Activated B cell treated with CpG ODN at 0.5 μM for 24 hours (primary cell): ENCODE results near the gene RFT1. TPM values are rescaled to one million over a fixed set of nuclear protein-coding genes. Genes with fewer than 3 reads are reported as not detected.
A peak's percentile ranks its signal among the peaks of the same experiment; 100 is the strongest.

Experiments used
- ATAC-seq: fragments of 200-7000 bp; cut with Tn5 transposase; one replicate; pipeline ENCODE4 v1.10.0; 2021; ENCODE audit warnings: low read depth, mild to moderate bottlenecking, moderate library complexity
- CTCF ChIA-PET: fragments of 350-600 bp; sonication (Branson Sonifier 250); formaldehyde crosslinking; loops from one replicate; lab custom pipeline; 2021; ENCODE audit warnings: antibody characterized with exemption; lab: Charles Lee
- POLR2A ChIA-PET: fragments of 350-600 bp; sonication (Branson Sonifier 250); formaldehyde crosslinking; loops from one replicate; lab custom pipeline; 2021; ENCODE audit warnings: antibody characterized with exemption; lab: Charles Lee
- DNase-seq: peaks from one replicate; pipeline ENCODE4 v3.0.0; 2022
- H3K27ac Mint-ChIP-seq: one replicate; pipeline ENCODE4 v1.8.0; 2020; ENCODE audit warnings: mixed read lengths
- H3K27me3 Mint-ChIP-seq: one replicate; pipeline ENCODE4 v1.8.0; 2021; ENCODE audit warnings: mixed read lengths
- H3K36me3 Mint-ChIP-seq: one replicate; pipeline ENCODE4 v1.8.0; 2021; ENCODE audit warnings: low read depth, mixed read lengths
- H3K4me1 Mint-ChIP-seq: one replicate; pipeline ENCODE4 v1.8.0; 2021; ENCODE audit warnings: mixed read lengths
- H3K4me3 Mint-ChIP-seq: one replicate; pipeline ENCODE4 v1.8.0; 2020; ENCODE audit warnings: mild to moderate bottlenecking, mixed read lengths
- H3K9me3 Mint-ChIP-seq: one replicate; pipeline ENCODE4 v1.8.0; 2020; ENCODE audit warnings: mixed read lengths
- intact Hi-C: fragments of 100-400 bp; cut with micrococcal nuclease; formaldehyde crosslinking; loops from one replicate; pipeline ENCODE4 v1.15.1; 2024
- total RNA-seq: library from RNA; stranded (reverse); gene quantifications from 2 replicates; pipeline ENCODE4 v1.2.3, GENCODE V29; 2022
- TF ChIP-seq, protein P1 (sequence below): fragments of 200-600 bp; IDR thresholded peaks from one replicate; pipeline ENCODE4 v1.8.0; 2022; ENCODE audit warnings: antibody characterized with exemption, mild to moderate bottlenecking

RFT1 gene, protein sequence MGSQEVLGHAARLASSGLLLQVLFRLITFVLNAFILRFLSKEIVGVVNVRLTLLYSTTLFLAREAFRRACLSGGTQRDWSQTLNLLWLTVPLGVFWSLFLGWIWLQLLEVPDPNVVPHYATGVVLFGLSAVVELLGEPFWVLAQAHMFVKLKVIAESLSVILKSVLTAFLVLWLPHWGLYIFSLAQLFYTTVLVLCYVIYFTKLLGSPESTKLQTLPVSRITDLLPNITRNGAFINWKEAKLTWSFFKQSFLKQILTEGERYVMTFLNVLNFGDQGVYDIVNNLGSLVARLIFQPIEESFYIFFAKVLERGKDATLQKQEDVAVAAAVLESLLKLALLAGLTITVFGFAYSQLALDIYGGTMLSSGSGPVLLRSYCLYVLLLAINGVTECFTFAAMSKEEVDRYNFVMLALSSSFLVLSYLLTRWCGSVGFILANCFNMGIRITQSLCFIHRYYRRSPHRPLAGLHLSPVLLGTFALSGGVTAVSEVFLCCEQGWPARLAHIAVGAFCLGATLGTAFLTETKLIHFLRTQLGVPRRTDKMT
- total RNA-seq = 23.6 TPM in 2 replicates

DNA sequence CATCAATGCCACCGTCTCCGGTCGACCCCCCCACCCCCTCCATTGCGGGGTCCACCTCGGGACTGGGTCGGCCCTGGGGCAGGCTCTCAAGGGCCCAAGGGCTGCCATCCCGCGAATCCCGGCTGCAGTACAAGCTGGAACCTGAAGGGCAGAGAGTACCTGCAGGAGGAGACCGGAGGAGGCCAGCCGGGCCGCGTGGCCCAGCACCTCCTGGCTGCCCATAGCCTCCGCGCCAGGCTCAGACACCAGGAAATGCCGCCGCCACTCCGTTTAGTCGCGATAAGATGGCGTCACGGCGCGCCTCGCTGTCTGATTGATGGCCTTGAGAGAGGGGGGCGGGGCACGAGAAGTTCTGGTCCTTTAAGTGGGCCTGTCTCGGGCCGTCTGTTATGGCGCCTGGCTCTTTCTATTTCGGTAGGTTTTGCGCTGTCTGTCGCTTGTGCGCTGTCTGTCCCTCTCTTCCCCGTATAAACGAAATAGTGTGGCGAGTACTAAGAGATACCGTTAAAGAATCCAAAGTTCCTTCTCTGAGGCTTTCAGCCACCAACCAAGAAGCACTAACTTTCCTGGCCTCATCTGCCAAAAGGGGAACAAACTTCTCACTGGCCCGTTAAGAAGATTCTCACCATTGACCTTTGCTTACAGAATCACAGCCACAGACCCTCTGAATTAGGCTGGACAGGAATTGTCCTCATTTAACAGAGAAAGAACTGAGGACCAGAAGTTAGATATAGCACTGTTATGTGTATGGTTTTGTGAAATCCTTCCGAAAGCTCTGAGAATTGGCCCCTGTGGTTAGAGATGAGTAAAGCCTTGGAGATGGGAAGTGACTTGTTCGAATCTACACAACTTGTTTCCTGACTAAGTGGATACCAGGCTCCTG, at the start of gene RFT1:
Gene RFT1 (minus strand): TSS at position 257 of the 883 bp plus-strand sequence. CDS start 35 bp downstream, at position 222.
- TF ChIP-seq, protein P1, sequence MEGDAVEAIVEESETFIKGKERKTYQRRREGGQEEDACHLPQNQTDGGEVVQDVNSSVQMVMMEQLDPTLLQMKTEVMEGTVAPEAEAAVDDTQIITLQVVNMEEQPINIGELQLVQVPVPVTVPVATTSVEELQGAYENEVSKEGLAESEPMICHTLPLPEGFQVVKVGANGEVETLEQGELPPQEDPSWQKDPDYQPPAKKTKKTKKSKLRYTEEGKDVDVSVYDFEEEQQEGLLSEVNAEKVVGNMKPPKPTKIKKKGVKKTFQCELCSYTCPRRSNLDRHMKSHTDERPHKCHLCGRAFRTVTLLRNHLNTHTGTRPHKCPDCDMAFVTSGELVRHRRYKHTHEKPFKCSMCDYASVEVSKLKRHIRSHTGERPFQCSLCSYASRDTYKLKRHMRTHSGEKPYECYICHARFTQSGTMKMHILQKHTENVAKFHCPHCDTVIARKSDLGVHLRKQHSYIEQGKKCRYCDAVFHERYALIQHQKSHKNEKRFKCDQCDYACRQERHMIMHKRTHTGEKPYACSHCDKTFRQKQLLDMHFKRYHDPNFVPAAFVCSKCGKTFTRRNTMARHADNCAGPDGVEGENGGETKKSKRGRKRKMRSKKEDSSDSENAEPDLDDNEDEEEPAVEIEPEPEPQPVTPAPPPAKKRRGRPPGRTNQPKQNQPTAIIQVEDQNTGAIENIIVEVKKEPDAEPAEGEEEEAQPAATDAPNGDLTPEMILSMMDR = no peak
- peak; percentile 95 for DNase-seq
- Mint-ChIP-seq H3K27ac (peak within 1 kb of the TSS; percentile 97), H3K9me3 (no peaks in the 10 kb centered on the region), H3K27me3 (no peaks in the 10 kb centered on the region), H3K4me1 (peaks cover 27% of the 10 kb centered on the region), H3K4me3 (peak within 1 kb of the TSS; percentile 89), H3K36me3 (peaks cover 14% of the 10 kb centered on the region)
- intact Hi-C loops = loop anchor here (1.0 to 5.0 kb wide), 7 partner anchors 16 to 217 kb away; partner anchors contain the start of genes DCP1A and SFMBT1
- peak; percentile 89 for ATAC-seq
- POLR2A ChIA-PET = interaction anchor here (0.6 to 2.4 kb wide), 12 partner anchors 16 to 66 kb away, joined by 3 to 8 read pairs (median 3); partner anchors contain the start of gene PRKCD
- CTCF ChIA-PET = interaction anchor here (0.6 to 7.9 kb wide), 4 partner anchors 16 to 66 kb away, joined by 3 to 194 read pairs (median 4); partner anchors contain the start of gene PRKCD

DNA sequence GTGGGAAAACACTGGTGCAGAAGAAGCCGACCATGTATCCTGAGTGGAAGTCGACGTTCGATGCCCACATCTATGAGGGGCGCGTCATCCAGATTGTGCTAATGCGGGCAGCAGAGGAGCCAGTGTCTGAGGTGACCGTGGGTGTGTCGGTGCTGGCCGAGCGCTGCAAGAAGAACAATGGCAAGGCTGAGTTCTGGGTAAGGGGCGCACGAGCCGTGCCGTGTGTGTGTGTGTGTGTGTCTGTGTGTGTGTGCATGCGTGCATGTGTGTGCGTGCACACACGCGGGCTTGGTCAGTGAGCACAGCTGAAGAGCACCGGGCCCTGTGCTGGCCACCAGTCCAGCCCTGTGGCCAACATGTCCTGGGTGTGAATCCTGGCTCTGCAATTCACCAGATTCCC, 49.3 kb upstream of the RFT1 start:
- ChIA-PET CTCF (interaction anchor here (1.0 to 1.3 kb wide), 2 partner anchors 14 to 19 kb away, joined by 3 to 5 read pairs; no protein-coding TSS in a partner anchor), POLR2A (interaction anchor here (1.5 to 4.5 kb wide), 3 partner anchors 12 to 48 kb away, joined by 5 to 105 read pairs (median 16); no protein-coding TSS in a partner anchor)
- no peak for ATAC-seq
- Mint-ChIP-seq H3K27me3 (no peaks in the 10 kb centered on the region), H3K9me3 (no peaks in the 10 kb centered on the region), H3K27ac (no peak overlapping the region), H3K36me3 (peaks cover 77% of the 10 kb centered on the region), H3K4me3 (peak overlapping the region; percentile 36), H3K4me1 (peaks cover 64% of the 10 kb centered on the region)
- TF ChIP-seq, protein P1 = no peak
- intact Hi-C loops = no loop called here
- DNase-seq = no peak

DNA sequence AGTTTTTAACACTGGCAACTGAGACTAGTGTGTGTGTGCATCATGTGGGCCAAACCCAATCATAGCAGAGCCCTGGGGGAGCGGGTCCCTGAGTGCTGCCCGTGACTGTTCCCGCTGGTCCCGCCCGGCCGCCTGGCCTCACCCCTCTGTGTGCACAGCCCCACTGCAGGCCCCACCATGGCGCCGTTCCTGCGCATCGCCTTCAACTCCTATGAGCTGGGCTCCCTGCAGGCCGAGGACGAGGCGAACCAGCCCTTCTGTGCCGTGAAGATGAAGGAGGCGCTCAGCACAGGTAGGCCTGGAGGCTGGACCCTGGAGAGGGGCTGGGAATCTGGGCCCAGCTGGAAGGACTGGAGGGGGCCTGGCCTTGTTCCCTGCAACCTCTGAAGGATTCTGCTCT, 48.0 kb upstream of the RFT1 start:
- H3K4me3 Mint-ChIP-seq = no peak overlapping the region
- peaks cover 77% of the 10 kb centered on the region for H3K36me3 Mint-ChIP-seq
- H3K27ac Mint-ChIP-seq = no peak overlapping the region
- H3K9me3 Mint-ChIP-seq = no peaks in the 10 kb centered on the region
- intact Hi-C loops = no loop called here
- DNase-seq = no peak
- TF ChIP-seq, protein P1 = no peak
- CTCF ChIA-PET = no interaction called here
- ATAC-seq = no peak
- POLR2A ChIA-PET = no interaction called here
- H3K4me1 Mint-ChIP-seq = peaks cover 78% of the 10 kb centered on the region
- H3K27me3 Mint-ChIP-seq = no peaks in the 10 kb centered on the region

DNA sequence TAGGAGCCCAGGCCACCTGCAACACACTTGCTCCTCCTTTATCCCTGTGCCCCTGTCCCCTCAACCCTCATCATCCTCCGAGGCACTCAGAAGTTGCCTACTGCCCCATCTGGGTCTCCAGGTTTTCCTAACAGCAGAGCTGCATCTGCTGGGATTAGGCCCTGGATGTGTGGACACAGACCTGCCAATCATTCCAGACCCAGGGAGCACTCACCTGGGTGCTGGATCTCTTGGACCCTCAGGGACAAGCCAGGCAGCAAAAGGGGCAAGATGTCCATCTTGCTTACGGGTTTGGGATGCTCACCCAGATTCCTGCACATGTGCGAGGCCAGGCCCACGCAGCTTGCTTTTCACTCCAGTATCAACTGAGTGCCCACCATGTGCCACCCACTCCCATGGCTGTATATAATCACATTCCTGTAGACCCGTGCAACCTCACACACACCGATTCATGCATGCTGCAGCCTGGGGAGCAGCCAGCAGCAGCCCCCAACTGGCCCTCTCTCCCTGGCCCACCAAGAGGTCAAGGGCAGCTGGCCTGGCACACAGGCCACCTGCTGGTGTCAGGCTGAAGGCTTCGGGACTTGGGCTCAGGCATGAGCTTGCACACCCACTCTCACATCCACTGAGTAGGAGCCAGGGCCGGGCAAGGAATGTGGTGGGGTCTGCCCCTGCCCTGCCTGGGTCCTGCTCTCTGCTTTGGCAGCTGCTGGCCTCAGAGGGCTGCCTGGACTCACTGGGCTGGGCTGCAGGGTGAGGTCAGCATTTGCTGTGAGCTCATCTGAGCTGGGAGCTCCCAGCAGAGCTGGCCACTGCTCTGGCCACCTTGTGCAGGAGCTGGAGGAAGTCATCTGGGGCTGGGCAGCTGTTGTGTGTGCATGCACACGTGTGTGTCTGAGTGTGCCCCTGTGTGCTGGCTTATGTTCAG, 45.6 kb upstream of the RFT1 start:
- CTCF ChIA-PET = interaction anchor here (1.1 kb wide), 1 partner anchor 20 kb away, joined by 3 read pairs; no protein-coding TSS in a partner anchor
- no peak overlapping the region for H3K27ac Mint-ChIP-seq
- intact Hi-C loops = no loop called here

More for the DNA sequence above, 45.6 kb upstream of the RFT1 start:
- ATAC-seq = no peak
- no peak for DNase-seq
- Mint-ChIP-seq H3K27me3 (no peaks in the 10 kb centered on the region), H3K4me3 (no peak overlapping the region), H3K9me3 (no peaks in the 10 kb centered on the region), H3K36me3 (peaks cover 62% of the 10 kb centered on the region), H3K4me1 (peaks cover 90% of the 10 kb centered on the region)
- TF ChIP-seq, protein P1 = no peak
- POLR2A ChIA-PET = interaction anchor here (0.6 to 1.9 kb wide), 2 partner anchors 13 to 17 kb away, joined by 3 to 12 read pairs; no protein-coding TSS in a partner anchor
